ENCODE results near the gene CASKIN2. TPM values are rescaled to one million over a fixed set of nuclear protein-coding genes. Genes with fewer than 3 reads are reported as not detected.

Gene CASKIN2
- total and polyA plus RNA-seq, 4 donors = 2.3 to 12.1 (median 8.6) TPM

DNA sequence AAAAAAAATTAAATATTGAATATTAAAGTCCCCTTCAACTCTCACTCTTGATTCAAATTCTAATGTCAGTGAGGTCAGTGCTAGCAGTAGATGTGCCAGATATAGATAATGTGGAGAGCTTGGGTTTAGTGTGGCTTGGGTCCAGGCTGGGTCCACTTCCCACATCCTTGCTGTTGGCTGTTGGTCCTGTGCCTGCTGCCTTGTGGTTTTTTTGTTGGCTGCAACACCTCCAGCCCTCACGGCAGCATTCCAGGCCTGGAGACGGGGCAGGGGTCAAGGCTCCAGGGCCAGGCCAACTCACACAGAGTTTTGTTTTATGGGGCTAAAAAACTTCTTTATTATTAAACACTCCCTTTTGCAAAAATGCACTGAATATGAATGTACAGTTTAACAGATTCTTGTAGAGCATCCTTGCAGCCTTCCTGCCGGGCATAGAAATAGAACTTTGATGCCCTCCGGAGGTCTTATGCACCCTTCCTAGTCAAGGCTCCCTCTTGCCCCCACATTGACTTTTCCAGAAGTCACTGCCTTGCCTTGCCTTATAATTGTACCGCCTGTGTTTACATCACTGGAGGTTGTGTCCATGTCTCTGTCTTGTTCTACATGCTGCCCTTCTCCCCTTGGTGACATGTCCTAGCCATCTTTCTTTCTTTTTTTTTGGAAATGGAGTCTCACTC, 46.7 kb upstream of the CASKIN2 start:
- Histone ChIP-seq H3K36me3 (ENCODE audit: control insufficient read depth in 4 of 4, insufficient read depth in 3 of 4, low read depth in 1 of 4, low read length in 3 of 4) (peaks cover 3 to 41% (median 25%) of the 10 kb centered on the region in 4 donors), H3K27me3 (ENCODE audit: control insufficient read depth in 4 of 4, insufficient read depth in 4 of 4, low read length in 3 of 4) (no peaks in the 10 kb centered on the region), H3K4me1 (ENCODE audit: control insufficient read depth in 4 of 4, insufficient read depth in 4 of 4, low read length in 3 of 4) (peaks cover 18 to 44% (median 38%) of the 10 kb centered on the region in 4 donors), H3K9me3 (ENCODE audit: control insufficient read depth in 4 of 4, low read length in 3 of 4) (no peaks in the 10 kb centered on the region), H3K4me3 (ENCODE audit: low read depth in 1 of 3, low read length in 3 of 3) (no peak overlapping the region), H3K27ac (ENCODE audit: low read depth in 1 of 2, low read length in 2 of 2) (no peak overlapping the region), H3K9ac (ENCODE audit: low read depth in 1 of 2, low read length in 2 of 2) (no peak overlapping the region)
- TF ChIP-seq JUND (IDR thresholded peaks at IDR 0.05) (peak in 1 of 2 donors; percentile 71), YY1 (IDR thresholded peaks at IDR 0.05) (peak; percentile 41), FOXA2 (IDR thresholded peaks at IDR 0.05) (peak; percentile 48), GABPA (IDR thresholded peaks at IDR 0.05 in 1 of 2, conservative IDR thresholded peaks at IDR 0.05 in 1 of 2) (no peak), EGR1 (IDR thresholded peaks at IDR 0.05; ENCODE audit: low read depth in 2 of 2) (peak in 1 of 2 donors; percentile 50), SP1 (IDR thresholded peaks at IDR 0.05) (peak; percentile 73), RAD21 (IDR thresholded peaks at IDR 0.05) (peak; percentile 41 to 55), HNF4A (conservative IDR thresholded peaks at IDR 0.05) (peak; percentile 85 to 90), FOXA1 (IDR thresholded peaks at IDR 0.05) (peak; percentile 44), NR2F2 (IDR thresholded peaks at IDR 0.05) (peak; percentile 52), HNF4G (IDR thresholded peaks at IDR 0.05) (peak; percentile 45), RXRA (IDR thresholded peaks at IDR 0.05) (peak; percentile 81 to 94), TAF1 (conservative IDR thresholded peaks at IDR 0.05) (no peak)
- TF ChIP-seq, protein P1, sequence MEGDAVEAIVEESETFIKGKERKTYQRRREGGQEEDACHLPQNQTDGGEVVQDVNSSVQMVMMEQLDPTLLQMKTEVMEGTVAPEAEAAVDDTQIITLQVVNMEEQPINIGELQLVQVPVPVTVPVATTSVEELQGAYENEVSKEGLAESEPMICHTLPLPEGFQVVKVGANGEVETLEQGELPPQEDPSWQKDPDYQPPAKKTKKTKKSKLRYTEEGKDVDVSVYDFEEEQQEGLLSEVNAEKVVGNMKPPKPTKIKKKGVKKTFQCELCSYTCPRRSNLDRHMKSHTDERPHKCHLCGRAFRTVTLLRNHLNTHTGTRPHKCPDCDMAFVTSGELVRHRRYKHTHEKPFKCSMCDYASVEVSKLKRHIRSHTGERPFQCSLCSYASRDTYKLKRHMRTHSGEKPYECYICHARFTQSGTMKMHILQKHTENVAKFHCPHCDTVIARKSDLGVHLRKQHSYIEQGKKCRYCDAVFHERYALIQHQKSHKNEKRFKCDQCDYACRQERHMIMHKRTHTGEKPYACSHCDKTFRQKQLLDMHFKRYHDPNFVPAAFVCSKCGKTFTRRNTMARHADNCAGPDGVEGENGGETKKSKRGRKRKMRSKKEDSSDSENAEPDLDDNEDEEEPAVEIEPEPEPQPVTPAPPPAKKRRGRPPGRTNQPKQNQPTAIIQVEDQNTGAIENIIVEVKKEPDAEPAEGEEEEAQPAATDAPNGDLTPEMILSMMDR (IDR thresholded peaks at IDR 0.05; ENCODE audit: low read depth, low read length, missing input control) = no peak
- TF ChIP-seq, protein P2, sequence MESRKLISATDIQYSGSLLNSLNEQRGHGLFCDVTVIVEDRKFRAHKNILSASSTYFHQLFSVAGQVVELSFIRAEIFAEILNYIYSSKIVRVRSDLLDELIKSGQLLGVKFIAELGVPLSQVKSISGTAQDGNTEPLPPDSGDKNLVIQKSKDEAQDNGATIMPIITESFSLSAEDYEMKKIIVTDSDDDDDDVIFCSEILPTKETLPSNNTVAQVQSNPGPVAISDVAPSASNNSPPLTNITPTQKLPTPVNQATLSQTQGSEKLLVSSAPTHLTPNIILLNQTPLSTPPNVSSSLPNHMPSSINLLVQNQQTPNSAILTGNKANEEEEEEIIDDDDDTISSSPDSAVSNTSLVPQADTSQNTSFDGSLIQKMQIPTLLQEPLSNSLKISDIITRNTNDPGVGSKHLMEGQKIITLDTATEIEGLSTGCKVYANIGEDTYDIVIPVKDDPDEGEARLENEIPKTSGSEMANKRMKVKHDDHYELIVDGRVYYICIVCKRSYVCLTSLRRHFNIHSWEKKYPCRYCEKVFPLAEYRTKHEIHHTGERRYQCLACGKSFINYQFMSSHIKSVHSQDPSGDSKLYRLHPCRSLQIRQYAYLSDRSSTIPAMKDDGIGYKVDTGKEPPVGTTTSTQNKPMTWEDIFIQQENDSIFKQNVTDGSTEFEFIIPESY (IDR thresholded peaks at IDR 0.05) = no peak
- TF ChIP-seq, protein P3, sequence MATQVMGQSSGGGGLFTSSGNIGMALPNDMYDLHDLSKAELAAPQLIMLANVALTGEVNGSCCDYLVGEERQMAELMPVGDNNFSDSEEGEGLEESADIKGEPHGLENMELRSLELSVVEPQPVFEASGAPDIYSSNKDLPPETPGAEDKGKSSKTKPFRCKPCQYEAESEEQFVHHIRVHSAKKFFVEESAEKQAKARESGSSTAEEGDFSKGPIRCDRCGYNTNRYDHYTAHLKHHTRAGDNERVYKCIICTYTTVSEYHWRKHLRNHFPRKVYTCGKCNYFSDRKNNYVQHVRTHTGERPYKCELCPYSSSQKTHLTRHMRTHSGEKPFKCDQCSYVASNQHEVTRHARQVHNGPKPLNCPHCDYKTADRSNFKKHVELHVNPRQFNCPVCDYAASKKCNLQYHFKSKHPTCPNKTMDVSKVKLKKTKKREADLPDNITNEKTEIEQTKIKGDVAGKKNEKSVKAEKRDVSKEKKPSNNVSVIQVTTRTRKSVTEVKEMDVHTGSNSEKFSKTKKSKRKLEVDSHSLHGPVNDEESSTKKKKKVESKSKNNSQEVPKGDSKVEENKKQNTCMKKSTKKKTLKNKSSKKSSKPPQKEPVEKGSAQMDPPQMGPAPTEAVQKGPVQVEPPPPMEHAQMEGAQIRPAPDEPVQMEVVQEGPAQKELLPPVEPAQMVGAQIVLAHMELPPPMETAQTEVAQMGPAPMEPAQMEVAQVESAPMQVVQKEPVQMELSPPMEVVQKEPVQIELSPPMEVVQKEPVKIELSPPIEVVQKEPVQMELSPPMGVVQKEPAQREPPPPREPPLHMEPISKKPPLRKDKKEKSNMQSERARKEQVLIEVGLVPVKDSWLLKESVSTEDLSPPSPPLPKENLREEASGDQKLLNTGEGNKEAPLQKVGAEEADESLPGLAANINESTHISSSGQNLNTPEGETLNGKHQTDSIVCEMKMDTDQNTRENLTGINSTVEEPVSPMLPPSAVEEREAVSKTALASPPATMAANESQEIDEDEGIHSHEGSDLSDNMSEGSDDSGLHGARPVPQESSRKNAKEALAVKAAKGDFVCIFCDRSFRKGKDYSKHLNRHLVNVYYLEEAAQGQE (IDR thresholded peaks at IDR 0.05) = peak; percentile 64
- TF ChIP-seq, protein P4, sequence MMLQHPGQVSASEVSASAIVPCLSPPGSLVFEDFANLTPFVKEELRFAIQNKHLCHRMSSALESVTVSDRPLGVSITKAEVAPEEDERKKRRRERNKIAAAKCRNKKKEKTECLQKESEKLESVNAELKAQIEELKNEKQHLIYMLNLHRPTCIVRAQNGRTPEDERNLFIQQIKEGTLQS (IDR thresholded peaks at IDR 0.05) = no peak
- TF ChIP-seq, protein P5, sequence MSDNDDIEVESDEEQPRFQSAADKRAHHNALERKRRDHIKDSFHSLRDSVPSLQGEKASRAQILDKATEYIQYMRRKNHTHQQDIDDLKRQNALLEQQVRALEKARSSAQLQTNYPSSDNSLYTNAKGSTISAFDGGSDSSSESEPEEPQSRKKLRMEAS (IDR thresholded peaks at IDR 0.05) = no peak
- 51% methylated on average over 5 of the region's 5 CpGs for WGBS
- no peak for DNase-seq (ENCODE audit: low spot score)

Measured in liver (tissue), 9 donors.